K562 (cell line): ENCODE data around the gene RFT1. TPM values are rescaled to one million over a fixed set of nuclear protein-coding genes. Genes with fewer than 3 reads are reported as not detected.

Source experiments
- ATAC-seq: fragments of 200-7000 bp; cut with Tn5 transposase; 3 replicates; pipeline ENCODE4 v1.9.1; 2020; ENCODE audit warnings: moderate library complexity
- BruUV-seq: library from RNA; stranded (reverse); fragments of 400-500 nt; replicated peaks from 2 replicates; lab custom pipeline; 2021; lab: Mats Ljungman, UMichigan
- CTCF ChIA-PET: fragments of 300-600 bp; formaldehyde crosslinking; extraction: SDS; loops from one replicate; lab custom pipeline; 2021; ENCODE audit warnings: low intra/inter-chr PET ratio; lab: Yijun Ruan, JAX
- POLR2A ChIA-PET: fragments of 300-600, 350-650 bp; sonication (Branson Sonifier 250); formaldehyde crosslinking; extraction: SDS; loops from one replicate; lab custom pipeline; 2021; ENCODE audit warnings: antibody characterized with exemption, inconsistent platforms; lab: Yijun Ruan, JAX
- DNase-seq, 4 experiments: peaks; one replicate each; pipeline versions ENCODE4 v3.0.0 to v3.0.0-alpha.2; 2011 to 2018; ENCODE audit warnings: low spot score in 3 of 4, mixed read lengths in 3 of 4; ENCODE audit errors: extremely low read depth in 1 of 4
- FAIRE-seq: peaks from 2 replicates; lab custom pipeline; 2011; peaks lifted over from hg19 to GRCh38; lab: Jason Lieb, UNC
- H2AFZ ChIP-seq: 2 replicates; pipeline ENCODE4 v1.6.0; 2011; ENCODE audit warnings: low read depth, low read length, control low read depth, inconsistent platforms
- H3K27ac ChIP-seq: fragments of 200-600 bp; 3 replicates; pipeline ENCODE4 v1.8.0; 2011; ENCODE audit warnings: low read depth, mild to moderate bottlenecking, control low read depth, inconsistent platforms, low read length, moderate library complexity, mixed read lengths; ENCODE audit errors: extremely low read depth
- H3K27me3 ChIP-seq, 2 experiments: fragments of 300-600 bp in 1 of 2; 2 replicates in 1 of 2; 3 replicates in 1 of 2; pipeline versions ENCODE4 v1.6.0 to v1.8.0; 2011; ENCODE audit warnings: inconsistent platforms in 2 of 2, low read length in 2 of 2, mild to moderate bottlenecking in 1 of 2, mixed read lengths in 1 of 2, moderate library complexity in 1 of 2; ENCODE audit not compliant: control insufficient read depth in 2 of 2, insufficient read depth in 2 of 2
- H3K36me3 ChIP-seq: fragments of 300-600 bp; 3 replicates; pipeline ENCODE4 v1.8.0; 2011; ENCODE audit warnings: mild to moderate bottlenecking, low read length, inconsistent platforms; ENCODE audit not compliant: control insufficient read depth, insufficient read depth
- H3K4me1 ChIP-seq, 2 experiments: fragments of 200-600 bp in 1 of 2; replicated peaks in 1 of 2; 2 replicates in 1 of 2; 3 replicates in 1 of 2; pipeline versions ENCODE4 v1.5.1 to v1.8.0; 2011; ENCODE audit warnings: inconsistent platforms in 2 of 2, low read length in 2 of 2, mild to moderate bottlenecking in 1 of 2, mixed read lengths in 1 of 2, moderate library complexity in 1 of 2; ENCODE audit not compliant: control insufficient read depth in 2 of 2, insufficient read depth in 2 of 2
- H3K4me2 ChIP-seq: 2 replicates; pipeline ENCODE4 v1.6.1; 2011; ENCODE audit warnings: low read length, control low read depth, inconsistent platforms, mixed read lengths; ENCODE audit not compliant: insufficient read depth
- H3K4me3 ChIP-seq: fragments of 200-600 bp; sonication (generic), shearing (Covaris generic); 2 replicates; pipeline ENCODE4 v1.5.1; 2016; ENCODE audit warnings: control low read depth, inconsistent platforms
- H3K79me2 ChIP-seq: fragments of 200-600 bp; 3 replicates; pipeline ENCODE4 v1.8.0; 2011; ENCODE audit warnings: low read length, inconsistent platforms; ENCODE audit not compliant: control insufficient read depth, insufficient read depth
- H3K9ac ChIP-seq, 2 experiments: 2 replicates each; pipeline versions ENCODE4 v1.6.0 to v1.6.1; 2011; ENCODE audit warnings: low read depth in 2 of 2, low read length in 2 of 2, control low read depth in 1 of 2, inconsistent platforms in 1 of 2, mild to moderate bottlenecking in 1 of 2, mixed read lengths in 1 of 2; ENCODE audit not compliant: insufficient read depth in 1 of 2
- H3K9me1 ChIP-seq: one replicate; pipeline ENCODE4 v1.6.0; 2011; ENCODE audit warnings: inconsistent platforms, mild to moderate bottlenecking, low read length, moderate library complexity; ENCODE audit not compliant: control insufficient read depth, insufficient read depth
- H3K9me3 ChIP-seq: replicated peaks from 2 replicates; pipeline ENCODE4 v1.5.1; 2011; ENCODE audit warnings: low read depth, low read length, inconsistent platforms; ENCODE audit not compliant: control insufficient read depth, insufficient read depth
- H4K20me1 ChIP-seq: replicated peaks from 2 replicates; pipeline ENCODE4 v1.6.1; 2011; ENCODE audit warnings: low read length, inconsistent platforms, mixed read lengths; ENCODE audit not compliant: control insufficient read depth, insufficient read depth
- ARID1B ChIP-seq: fragments of 450-650 bp; IDR thresholded peaks from 2 replicates; pipeline ENCODE4 v1.6.1; 2016; ENCODE audit warnings: antibody characterized with exemption, mild to moderate bottlenecking, inconsistent platforms
- DIDO1 ChIP-seq: fragments of 450-650 bp; IDR thresholded peaks from 2 replicates; pipeline ENCODE4 v1.6.1; 2016; ENCODE audit warnings: low read depth, missing biosample characterization, missing genetic modification characterization
- ETV6 ChIP-seq, 3 experiments: fragments of 150-350 bp in 1 of 3; sonication (generic) in 1 of 3; formaldehyde crosslinking in 1 of 3; IDR thresholded peaks; 2 replicates each; pipeline versions ENCODE4 v1.6.1 to v1.8.0; 2014 to 2022; ENCODE audit warnings: borderline replicate concordance in 2 of 3, low read depth in 2 of 3, antibody characterized with exemption in 1 of 3, low read length in 1 of 3, mild to moderate bottlenecking in 1 of 3, missing genetic modification reagents in 1 of 3
- HMG20A ChIP-seq: fragments of 450-650 bp; formaldehyde crosslinking; conservative IDR thresholded peaks from 2 replicates; pipeline ENCODE4 v1.4.0; 2020; ENCODE audit warnings: mild to moderate bottlenecking, mixed read lengths
- HNRNPK ChIP-seq: fragments of 200-400 bp; formaldehyde crosslinking; IDR thresholded peaks from one replicate; pipeline ENCODE4 v1.6.1; 2018; ENCODE audit warnings: mild to moderate bottlenecking, low read depth, low read length; ENCODE audit not compliant: poor library complexity, severe bottlenecking
- KDM1A ChIP-seq, 2 experiments: fragments of 450-650 bp; IDR thresholded peaks; 2 replicates each; pipeline ENCODE4 v1.6.1; 2016; ENCODE audit warnings: mild to moderate bottlenecking in 2 of 2
- MTA3 ChIP-seq: fragments of 450-650 bp; formaldehyde crosslinking; IDR thresholded peaks from 2 replicates; pipeline ENCODE4 v1.6.1; 2017; ENCODE audit warnings: mild to moderate bottlenecking, borderline replicate concordance
- SLC30A9 ChIP-seq: fragments of 250-450 bp; sonication (Bioruptor Pico); IDR thresholded peaks from 2 replicates; pipeline ENCODE4 v1.8.0; 2022; ENCODE audit warnings: mild to moderate bottlenecking, moderate library complexity
- SRSF7 ChIP-seq: fragments of 200-400 bp; formaldehyde crosslinking; optimal IDR thresholded peaks from 2 replicates; pipeline ENCODE3; 2017; ENCODE audit warnings: mild to moderate bottlenecking, low read depth, low read length
- STAG1 ChIP-seq: sonication (generic); formaldehyde crosslinking; IDR thresholded peaks from 2 replicates; pipeline ENCODE4 v1.5.0; 2020; ENCODE audit warnings: missing genetic modification reagents, borderline replicate concordance
- THRAP3 ChIP-seq: fragments of 450-650 bp; IDR thresholded peaks from 2 replicates; pipeline ENCODE4 v1.6.1; 2016; ENCODE audit warnings: mild to moderate bottlenecking, inconsistent platforms, borderline replicate concordance
- ZBED1 ChIP-seq: IDR thresholded peaks from 2 replicates; pipeline ENCODE4 v1.6.1; 2014
- ZNF384 ChIP-seq: IDR thresholded peaks from 2 replicates; pipeline ENCODE4 v1.6.1; 2012; ENCODE audit warnings: low read depth, low read length, improper control_type of control experiment
- ZNF436 ChIP-seq: fragments of 250-450, 450-650 bp; sonication (Bioruptor Pico); formaldehyde crosslinking; IDR thresholded peaks from 2 replicates; pipeline ENCODE4 v1.7.0; 2020; ENCODE audit warnings: mild to moderate bottlenecking
- ZNF586 ChIP-seq: fragments of 450-650 bp; formaldehyde crosslinking; conservative IDR thresholded peaks from 2 replicates; pipeline ENCODE4 v1.4.0; 2020; ENCODE audit warnings: mild to moderate bottlenecking, moderate library complexity
- ZNF696 ChIP-seq: fragments of 250-450 bp; sonication (Bioruptor Pico); conservative IDR thresholded peaks from 2 replicates; pipeline ENCODE4 v1.4.0; 2020; ENCODE audit warnings: mild to moderate bottlenecking, moderate library complexity
- WGBS: fragments of 100-300 bp; shearing (Covaris generic); methylation state at CpG from one replicate; pipeline ENCODE4 v1.1.6; 2016; ENCODE audit warnings: low coverage, mixed read lengths; ENCODE audit not compliant: insufficient coverage; ENCODE audit errors: missing lambda C conversion rate; 5-methylcytosine and 5-hydroxymethylcytosine counted together
- in situ Hi-C: fragments of 300-500 bp; cut with MboI; formaldehyde crosslinking; loops from 4 replicates; pipeline ENCODE4 v1.15.0; 2018; ENCODE audit warnings: inconsistent platforms, mixed read lengths
- intact Hi-C: fragments of 100-400 bp; cut with micrococcal nuclease; formaldehyde crosslinking; loops from 2 replicates; pipeline ENCODE4 v1.14.2; 2022
- polyA plus RNA-seq, 8 experiments: library from polyadenylated mRNA; depleted of rRNA in 4 of 8; stranded (reverse) in 5 of 8; unstranded in 3 of 8; fragments of >200 nt; fragmentation: Nextera tagmentation in 2 of 8; fragmentation: Illumina TruSeq in 1 of 8; extraction: Ambion mirVana in 2 of 8; extraction: Trizol in 1 of 8; gene quantifications; 2 replicates each; pipeline versions ENCODE4 v1.2.1 to v1.2.3, GENCODE V29; 2011 to 2014; ENCODE audit warnings: inconsistent platforms in 1 of 8, missing spikeins in 1 of 8
- total RNA-seq, 7 experiments: library from RNA; depleted of rRNA in 6 of 7; stranded (reverse); fragments of >200 nt in 6 of 7; fragmentation: Illumina TruSeq in 2 of 7; extraction: Trizol in 2 of 7; gene quantifications; 2 replicates each; pipeline versions ENCODE4 v1.2.1 to v1.2.3, GENCODE V29; 2011 to 2021; ENCODE audit warnings: low replicate concordance in 1 of 7
- TF ChIP-seq, protein P1 (sequence below): fragments of 250-450 bp; sonication (Bioruptor Pico); IDR thresholded peaks from 2 replicates; pipeline ENCODE4 v1.5.0; 2021; ENCODE audit warnings: mild to moderate bottlenecking, borderline replicate concordance

RFT1 gene
- total and polyA plus RNA-seq, 9 of the 15 experiments (the other 6 are each of a cell fraction or from before 2014, with no cell fraction given), result 4.4 to 23.8 (median 8.9) TPM

DNA sequence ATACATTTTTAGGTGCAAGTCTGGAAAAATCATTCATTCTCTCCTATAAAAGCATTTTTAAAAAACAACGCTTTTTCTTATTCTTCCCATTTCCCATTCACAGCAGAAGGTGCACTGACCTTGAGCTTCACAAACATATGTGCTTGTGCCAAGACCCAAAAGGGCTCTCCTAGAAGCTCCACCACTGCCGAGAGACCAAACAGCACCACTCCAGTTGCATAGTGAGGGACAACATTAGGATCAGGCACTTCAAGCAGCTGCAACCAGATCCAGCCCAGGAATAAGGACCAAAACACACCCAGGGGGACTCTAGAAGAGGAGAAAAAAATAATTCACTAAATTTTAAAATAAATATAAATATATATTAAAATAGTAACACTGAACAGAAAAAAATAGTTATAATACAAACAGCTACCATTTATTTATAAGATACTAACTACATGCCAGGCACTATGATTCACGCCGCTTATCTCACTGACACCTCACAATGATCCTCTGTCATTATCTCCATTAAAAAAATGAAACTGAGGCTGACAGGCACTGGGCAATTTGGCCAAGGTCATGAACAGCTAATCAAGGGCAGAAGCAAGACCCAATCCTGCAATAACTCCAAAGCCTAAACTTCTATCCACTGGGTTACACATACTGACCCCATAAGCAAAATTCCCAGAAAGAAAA is 7.8 kb downstream of the RFT1 start:
- no TSS peak for BruUV-seq
- ChIA-PET POLR2A (no interaction called here), CTCF (no interaction called here)
- intact Hi-C loops (no loop called here), in situ Hi-C loops (no loop called here)
- Histone ChIP-seq H3K79me2 (no peaks in the 10 kb centered on the region), H3K9ac (no peak overlapping the region), H3K9me3 (no peaks in the 10 kb centered on the region), H3K27me3 (no peaks in the 10 kb centered on the region), H3K27ac (no peak overlapping the region), H2AFZ (no peak overlapping the region), H4K20me1 (no peaks in the 10 kb centered on the region), H3K4me1 (peaks cover 13 to 16% of the 10 kb centered on the region in 2 experiments; a peak in 3 of 5 replicates), H3K4me2 (no peak overlapping the region), H3K4me3 (no peak overlapping the region), H3K9me1 (no peaks in the 10 kb centered on the region), H3K36me3 (peaks cover 67% of the 10 kb centered on the region)
- no peak for ATAC-seq
- no peak for DNase-seq
- TF ChIP-seq ETV6 (IDR thresholded peaks at IDR 0.05; ENCODE audit: borderline replicate concordance in 1 of 2, low read depth in 2 of 2, low read length in 1 of 2) (no peak), ETV6 (CRISPR knock-in tag; IDR thresholded peaks at IDR 0.05; ENCODE audit: borderline replicate concordance) (no peak), ZNF384 (no peak), MTA3 (no peak), HNRNPK (no peak), STAG1 (no peak), SLC30A9 (CRISPR knock-in tag) (no peak), ARID1B (no peak), ZBED1 (no peak), HMG20A (CRISPR knock-in tag) (no peak), THRAP3 (no peak), ZNF696 (CRISPR knock-in tag) (no peak), KDM1A (IDR thresholded peaks at IDR 0.05) (no peak), ZNF436 (CRISPR knock-in tag) (no peak), ZNF586 (no peak), DIDO1 (tag) (no peak), SRSF7 (no peak)
- TF ChIP-seq, protein P1, sequence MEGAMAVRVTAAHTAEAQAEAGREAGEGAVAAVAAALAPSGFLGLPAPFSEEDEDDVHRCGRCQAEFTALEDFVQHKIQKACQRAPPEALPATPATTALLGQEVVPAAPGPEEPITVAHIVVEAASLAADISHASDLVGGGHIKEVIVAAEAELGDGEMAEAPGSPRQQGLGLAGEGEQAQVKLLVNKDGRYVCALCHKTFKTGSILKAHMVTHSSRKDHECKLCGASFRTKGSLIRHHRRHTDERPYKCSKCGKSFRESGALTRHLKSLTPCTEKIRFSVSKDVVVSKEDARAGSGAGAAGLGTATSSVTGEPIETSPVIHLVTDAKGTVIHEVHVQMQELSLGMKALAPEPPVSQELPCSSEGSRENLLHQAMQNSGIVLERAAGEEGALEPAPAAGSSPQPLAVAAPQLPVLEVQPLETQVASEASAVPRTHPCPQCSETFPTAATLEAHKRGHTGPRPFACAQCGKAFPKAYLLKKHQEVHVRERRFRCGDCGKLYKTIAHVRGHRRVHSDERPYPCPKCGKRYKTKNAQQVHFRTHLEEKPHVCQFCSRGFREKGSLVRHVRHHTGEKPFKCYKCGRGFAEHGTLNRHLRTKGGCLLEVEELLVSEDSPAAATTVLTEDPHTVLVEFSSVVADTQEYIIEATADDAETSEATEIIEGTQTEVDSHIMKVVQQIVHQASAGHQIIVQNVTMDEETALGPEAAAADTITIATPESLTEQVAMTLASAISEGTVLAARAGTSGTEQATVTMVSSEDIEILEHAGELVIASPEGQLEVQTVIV, result no peak
- WGBS, result 95% methylated on average over 3 of the region's 4 CpGs
- FAIRE-seq, result no peak
